GOT3 (cell line): ENCODE data around the gene SPI1.

Experiments
- DNase-seq: peaks from one replicate; lab custom pipeline; 2025; ENCODE audit warnings: mixed read lengths; lab: John Stamatoyannopoulos, UW

The SPI1 gene

GRCh38 chr11:47378010-47378835, at the start of gene SPI1:
Gene SPI1 (minus strand): TSS chr11:47378547. CDS start chr11:47378353, 194 bp downstream.
- DNase-seq: no peak

GRCh38 chr11:47426062-47426956, 48.0 kb upstream of the SPI1 start, which contains the start of gene PSMC3:
Gene PSMC3 (minus strand): TSS chr11:47426439. CDS start chr11:47426279, 160 bp downstream.
- peak; percentile 90 for DNase-seq

GRCh38 chr11:47425611-47426010, 47.3 kb upstream of the SPI1 start:
- no peak for DNase-seq

- no peak for DNase-seq
Measured at GRCh38 chr11:47418454-47419259, 40.3 kb upstream of the SPI1 start.

GRCh38 chr11:47417712-47418111, 39.4 kb upstream of the SPI1 start:
- DNase-seq: no peak

- DNase-seq: peak; percentile 43
Measured at GRCh38 chr11:47415949-47416472, 37.7 kb upstream of the SPI1 start.

GRCh38 chr11:47415091-47415854, 36.9 kb upstream of the SPI1 start:
- no peak for DNase-seq

- no peak for DNase-seq
Measured at GRCh38 chr11:47414685-47415070, 36.3 kb upstream of the SPI1 start.

- DNase-seq: no peak
Measured at GRCh38 chr11:47413908-47414684, 35.7 kb upstream of the SPI1 start.

GRCh38 chr11:47413351-47413750, 35.0 kb upstream of the SPI1 start:
- no peak for DNase-seq

- DNase-seq: no peak
Measured at GRCh38 chr11:47411884-47412746, 33.8 kb upstream of the SPI1 start.

GRCh38 chr11:47410370-47411264, 32.3 kb upstream of the SPI1 start:
- no peak for DNase-seq

- no peak for DNase-seq
Measured at GRCh38 chr11:47409440-47410369, 31.4 kb upstream of the SPI1 start.

GRCh38 chr11:47408598-47409439, 30.5 kb upstream of the SPI1 start:
- no peak for DNase-seq

GRCh38 chr11:47407746-47408590, 29.6 kb upstream of the SPI1 start, which contains the start of gene SLC39A13:
Gene SLC39A13 (plus strand): TSS chr11:47408590. CDS start chr11:47410095, 1,505 bp downstream.
- peak; percentile 92 for DNase-seq
